ENCODE measurements around the gene TLE7.

- TF ChIP-seq, protein P1, sequence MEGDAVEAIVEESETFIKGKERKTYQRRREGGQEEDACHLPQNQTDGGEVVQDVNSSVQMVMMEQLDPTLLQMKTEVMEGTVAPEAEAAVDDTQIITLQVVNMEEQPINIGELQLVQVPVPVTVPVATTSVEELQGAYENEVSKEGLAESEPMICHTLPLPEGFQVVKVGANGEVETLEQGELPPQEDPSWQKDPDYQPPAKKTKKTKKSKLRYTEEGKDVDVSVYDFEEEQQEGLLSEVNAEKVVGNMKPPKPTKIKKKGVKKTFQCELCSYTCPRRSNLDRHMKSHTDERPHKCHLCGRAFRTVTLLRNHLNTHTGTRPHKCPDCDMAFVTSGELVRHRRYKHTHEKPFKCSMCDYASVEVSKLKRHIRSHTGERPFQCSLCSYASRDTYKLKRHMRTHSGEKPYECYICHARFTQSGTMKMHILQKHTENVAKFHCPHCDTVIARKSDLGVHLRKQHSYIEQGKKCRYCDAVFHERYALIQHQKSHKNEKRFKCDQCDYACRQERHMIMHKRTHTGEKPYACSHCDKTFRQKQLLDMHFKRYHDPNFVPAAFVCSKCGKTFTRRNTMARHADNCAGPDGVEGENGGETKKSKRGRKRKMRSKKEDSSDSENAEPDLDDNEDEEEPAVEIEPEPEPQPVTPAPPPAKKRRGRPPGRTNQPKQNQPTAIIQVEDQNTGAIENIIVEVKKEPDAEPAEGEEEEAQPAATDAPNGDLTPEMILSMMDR (IDR thresholded peaks at IDR 0.05): no peak
- TF ChIP-seq POLR2A (IDR thresholded peaks at IDR 0.05): no peak
Observed at GRCh38 chr16:71449020-71449419, 7.2 kb upstream of the TLE7 start.

All from uterus (tissue), 2 donors.